ENCODE measurements around the gene MACROH2A1.

MACROH2A1 gene

GRCh38 chr5:135382981-135383380 lies 16.1 kb downstream of the MACROH2A1 start:
- H3K27me3 ChIP-seq (replicated peaks; ENCODE audit: insufficient read depth, low read length): no peaks in the 10 kb centered on the region
- no peaks in the 10 kb centered on the region for H3K9me3 ChIP-seq (replicated peaks; ENCODE audit: insufficient read depth, low read length)
- H3K4me1 ChIP-seq (ENCODE audit: low read length): no peaks in the 10 kb centered on the region
- H3K36me3 ChIP-seq (replicated peaks; ENCODE audit: insufficient read depth, low read length): peaks cover 33% of the 10 kb centered on the region
- no peak overlapping the region for H3K4me3 ChIP-seq (ENCODE audit: low read length)
- H3K9me2 ChIP-seq (replicated peaks; ENCODE audit: insufficient read depth, low read length): no peaks in the 10 kb centered on the region
- no peak for TF ChIP-seq EZH2 (optimal IDR thresholded peaks at IDR 0.05; ENCODE audit: low read depth, low read length)
- no peak for TF ChIP-seq CTCF (IDR thresholded peaks at IDR 0.05; ENCODE audit: low read length)
- TF ChIP-seq EZH2phosphoT487 (IDR thresholded peaks at IDR 0.05; ENCODE audit: low read length): no peak
- H3K9ac ChIP-seq (ENCODE audit: low read length): no peak overlapping the region
- H3K79me2 ChIP-seq (ENCODE audit: low read length): peaks cover 97% of the 10 kb centered on the region
- H3F3A ChIP-seq (ENCODE audit: insufficient read depth, low read length): no peaks in the 10 kb centered on the region
- no peak overlapping the region for H3K4me2 ChIP-seq (ENCODE audit: low read depth, low read length)
- no peak for DNase-seq
- no peak overlapping the region for H2AFZ ChIP-seq (ENCODE audit: low read length)
- H4K20me1 ChIP-seq (ENCODE audit: insufficient read depth, low read length): peaks cover 66% of the 10 kb centered on the region
- H3K27ac ChIP-seq (ENCODE audit: low read length): no peak overlapping the region

- Histone ChIP-seq H3K79me2 (ENCODE audit: low read length) (peaks cover 97% of the 10 kb centered on the region), H3K9me3 (replicated peaks; ENCODE audit: insufficient read depth, low read length) (no peaks in the 10 kb centered on the region), H3K27me3 (replicated peaks; ENCODE audit: insufficient read depth, low read length) (no peaks in the 10 kb centered on the region), H3K27ac (ENCODE audit: low read length) (no peak overlapping the region), H3K9me2 (replicated peaks; ENCODE audit: insufficient read depth, low read length) (no peaks in the 10 kb centered on the region), H3K4me1 (ENCODE audit: low read length) (no peaks in the 10 kb centered on the region), H3F3A (ENCODE audit: insufficient read depth, low read length) (no peaks in the 10 kb centered on the region), H2AFZ (ENCODE audit: low read length) (no peak overlapping the region), H4K20me1 (ENCODE audit: insufficient read depth, low read length) (peaks cover 59% of the 10 kb centered on the region), H3K36me3 (replicated peaks; ENCODE audit: insufficient read depth, low read length) (peaks cover 29% of the 10 kb centered on the region), H3K9ac (ENCODE audit: low read length) (no peak overlapping the region), H3K4me2 (ENCODE audit: low read depth, low read length) (no peak overlapping the region), H3K4me3 (ENCODE audit: low read length) (no peak overlapping the region)
- no peak for DNase-seq
- TF ChIP-seq CTCF (IDR thresholded peaks at IDR 0.05; ENCODE audit: low read length) (no peak), EZH2 (optimal IDR thresholded peaks at IDR 0.05; ENCODE audit: low read depth, low read length) (no peak), EZH2phosphoT487 (IDR thresholded peaks at IDR 0.05; ENCODE audit: low read length) (no peak)
Observed at GRCh38 chr5:135382106-135382790, 16.8 kb downstream of the MACROH2A1 start.

GRCh38 chr5:135379046-135379654 lies 19.9 kb downstream of the MACROH2A1 start:
- Histone ChIP-seq H3K9me2 (replicated peaks; ENCODE audit: insufficient read depth, low read length) (no peaks in the 10 kb centered on the region), H3K4me3 (ENCODE audit: low read length) (no peak overlapping the region), H3K79me2 (ENCODE audit: low read length) (peaks cover 97% of the 10 kb centered on the region), H4K20me1 (ENCODE audit: insufficient read depth, low read length) (peaks cover 37% of the 10 kb centered on the region), H3K36me3 (replicated peaks; ENCODE audit: insufficient read depth, low read length) (peaks cover 14% of the 10 kb centered on the region), H3K4me2 (ENCODE audit: low read depth, low read length) (no peak overlapping the region), H3K27me3 (replicated peaks; ENCODE audit: insufficient read depth, low read length) (no peaks in the 10 kb centered on the region), H2AFZ (ENCODE audit: low read length) (no peak overlapping the region), H3K27ac (ENCODE audit: low read length) (no peak overlapping the region), H3F3A (ENCODE audit: insufficient read depth, low read length) (no peaks in the 10 kb centered on the region), H3K4me1 (ENCODE audit: low read length) (no peaks in the 10 kb centered on the region), H3K9ac (ENCODE audit: low read length) (no peak overlapping the region), H3K9me3 (replicated peaks; ENCODE audit: insufficient read depth, low read length) (no peaks in the 10 kb centered on the region)
- no peak for DNase-seq
- TF ChIP-seq EZH2 (optimal IDR thresholded peaks at IDR 0.05; ENCODE audit: low read depth, low read length): no peak
- no peak for TF ChIP-seq EZH2phosphoT487 (IDR thresholded peaks at IDR 0.05; ENCODE audit: low read length)
- no peak for TF ChIP-seq CTCF (IDR thresholded peaks at IDR 0.05; ENCODE audit: low read length)
